ENCODE data around the gene ZSCAN1.

ZSCAN1 gene

GRCh38 chr19:58059671-58060078 lies 25.9 kb downstream of the ZSCAN1 start:
- DNase-seq = no peak
- no peak for TF ChIP-seq CTCF (IDR thresholded peaks at IDR 0.05)
- peak overlapping the region; percentile 85 to 92 for H3K27ac ChIP-seq
- peaks cover 0 to 23% (median 19%) of the 10 kb centered on the region in 3 donors for H3K9me3 ChIP-seq
- H3K36me3 ChIP-seq = peaks cover 15 to 21% (median 20%) of the 10 kb centered on the region in 3 donors
- H3K4me3 ChIP-seq = peak overlapping the region; percentile 66 to 67
- intact Hi-C loops (cut with DNase I; ENCODE audit: low total_unique reads) = loop anchor here (5.0 kb wide), 1 partner anchor 38 kb away; the partner anchor contains the start of gene ZSCAN18
- no peaks in the 10 kb centered on the region for H3K27me3 ChIP-seq
- H3K4me1 ChIP-seq = peaks cover 0 to 12% (median 11%) of the 10 kb centered on the region in 4 donors

- no peak for TF ChIP-seq CTCF (IDR thresholded peaks at IDR 0.05)
- Histone ChIP-seq H3K9me3 (peaks cover 4 to 28% (median 25%) of the 10 kb centered on the region in 3 donors), H3K4me1 (peaks cover 0 to 12% (median 11%) of the 10 kb centered on the region in 4 donors), H3K4me3 (peak overlapping the region; percentile 66 to 67), H3K27ac (no peak overlapping the region), H3K27me3 (no peaks in the 10 kb centered on the region), H3K36me3 (peaks cover 20 to 26% (median 25%) of the 10 kb centered on the region in 3 donors)
- DNase-seq = no peak
- intact Hi-C loops (cut with DNase I; ENCODE audit: low total_unique reads) = loop anchor here (5.0 kb wide), 1 partner anchor 37 kb away; the partner anchor contains the start of gene ZSCAN18
Measured at GRCh38 chr19:58060231-58060630, 26.4 kb downstream of the ZSCAN1 start.

GRCh38 chr19:58063712-58064111 lies 29.9 kb downstream of the ZSCAN1 start:
- H3K4me1 ChIP-seq = peaks cover 0 to 10% (median 8%) of the 10 kb centered on the region in 4 donors
- no peak overlapping the region for H3K27ac ChIP-seq
- peaks cover 20 to 63% (median 60%) of the 10 kb centered on the region in 3 donors for H3K9me3 ChIP-seq
- intact Hi-C loops (cut with DNase I; ENCODE audit: low total_unique reads) = loop anchor here (5.0 kb wide), 1 partner anchor 34 kb away; the partner anchor contains the start of gene ZSCAN18
- DNase-seq = no peak
- no peaks in the 10 kb centered on the region for H3K27me3 ChIP-seq
- peaks cover 54 to 61% (median 57%) of the 10 kb centered on the region in 3 donors for H3K36me3 ChIP-seq
- TF ChIP-seq CTCF (IDR thresholded peaks at IDR 0.05) = no peak
- no peak overlapping the region for H3K4me3 ChIP-seq

- no peak for TF ChIP-seq CTCF (IDR thresholded peaks at IDR 0.05)
Measured at GRCh38 chr19:58067240-58067912, 33.6 kb downstream of the ZSCAN1 start.

GRCh38 chr19:58079792-58080191 lies 46.0 kb downstream of the ZSCAN1 start:
- no peak for DNase-seq
- peaks cover 29 to 40% (median 40%) of the 10 kb centered on the region in 3 donors for H3K36me3 ChIP-seq
- no peaks in the 10 kb centered on the region for H3K27me3 ChIP-seq
- intact Hi-C loops (cut with DNase I; ENCODE audit: low total_unique reads) = no loop called here
- H3K9me3 ChIP-seq = peaks cover 11 to 98% (median 82%) of the 10 kb centered on the region in 3 donors
- H3K27ac ChIP-seq = no peak overlapping the region
- H3K4me1 ChIP-seq = no peaks in the 10 kb centered on the region
- TF ChIP-seq CTCF (IDR thresholded peaks at IDR 0.05) = no peak
- no peak overlapping the region for H3K4me3 ChIP-seq

More at GRCh38 chr19:58067240-58067912, 33.6 kb downstream of the ZSCAN1 start:
- intact Hi-C loops (cut with DNase I; ENCODE audit: low total_unique reads) = no loop called here
- Histone ChIP-seq H3K9me3 (peaks cover 30 to 95% (median 93%) of the 10 kb centered on the region in 3 donors), H3K27me3 (no peaks in the 10 kb centered on the region), H3K27ac (no peak overlapping the region), H3K4me3 (no peak overlapping the region), H3K4me1 (no peaks in the 10 kb centered on the region), H3K36me3 (peaks cover 57 to 92% (median 87%) of the 10 kb centered on the region in 3 donors)
- DNase-seq = no peak

All from tibial artery (tissue), 4 donors.